NK-92 treated with Interleukin-12 subunit alpha and Interleukin-12 subunit beta, amount 100 ng/mL, for 24 hours (cell line): ENCODE results near the gene RETREG2.

Source experiments
- DNase-seq: peaks from one replicate; lab custom pipeline; 2025; lab: John Stamatoyannopoulos, UW

Gene RETREG2

DNA sequence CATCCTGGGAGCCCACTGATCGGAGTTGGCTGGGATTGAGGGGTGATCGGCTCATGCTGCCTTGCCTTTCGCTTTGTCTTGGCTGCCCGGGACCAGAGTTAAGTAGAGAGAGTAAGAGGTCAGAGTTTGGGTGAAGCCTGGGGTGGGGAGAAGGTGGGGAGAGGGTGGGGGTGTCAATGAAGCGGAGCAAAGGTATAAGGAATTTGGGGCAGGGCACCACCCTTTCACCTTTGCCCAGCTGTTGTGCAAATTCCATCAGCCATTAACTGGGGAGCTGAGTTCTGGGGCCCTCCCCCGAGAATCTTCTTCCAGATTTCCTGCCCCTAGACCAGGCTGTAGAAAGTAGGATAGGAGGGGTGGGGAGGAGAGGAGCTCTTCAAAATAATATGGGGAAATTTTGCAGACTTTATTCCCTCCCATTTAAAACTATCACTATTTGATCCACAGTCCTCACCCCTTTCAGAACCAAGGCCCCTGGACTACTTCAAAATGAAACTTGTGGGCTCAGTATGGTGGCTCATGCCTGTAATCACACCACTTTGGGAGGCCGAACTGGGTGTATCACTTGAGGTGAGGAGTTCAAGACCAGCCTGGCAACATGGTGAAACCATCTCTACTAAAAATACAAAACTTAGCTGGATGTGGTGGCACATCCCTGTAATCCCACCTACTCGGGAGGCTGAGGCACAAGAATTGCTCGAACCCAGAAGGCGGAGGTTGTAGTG lies 8.0 kb upstream of the RETREG2 start, which contains the start of gene SLC23A3:
Gene SLC23A3 (minus strand): TSS at position 100 of the 725 bp plus-strand sequence. CDS start 45 bp downstream, at position 55.
- DNase-seq: no peak

DNA sequence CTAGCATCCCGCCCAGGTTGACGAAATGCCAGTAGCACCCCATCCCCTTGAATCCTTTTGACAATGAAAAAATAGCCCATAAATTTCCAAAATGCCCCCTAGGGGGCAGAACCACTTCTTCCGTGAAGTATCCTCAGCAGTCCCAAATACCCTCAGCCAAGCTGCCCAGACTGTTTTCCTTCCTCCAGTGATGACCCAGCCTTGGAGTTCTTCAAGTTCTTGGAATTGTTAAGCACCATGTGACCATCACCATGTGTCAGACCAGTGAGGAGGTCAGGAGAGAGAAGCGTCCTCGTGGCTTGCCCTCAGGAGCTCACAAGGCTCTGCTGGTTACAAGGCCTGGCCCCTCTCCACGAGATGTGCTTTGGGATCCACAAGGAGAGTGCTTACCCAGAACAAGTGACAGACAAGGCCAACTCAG lies 6.8 kb upstream of the RETREG2 start:
- no peak for DNase-seq

DNA sequence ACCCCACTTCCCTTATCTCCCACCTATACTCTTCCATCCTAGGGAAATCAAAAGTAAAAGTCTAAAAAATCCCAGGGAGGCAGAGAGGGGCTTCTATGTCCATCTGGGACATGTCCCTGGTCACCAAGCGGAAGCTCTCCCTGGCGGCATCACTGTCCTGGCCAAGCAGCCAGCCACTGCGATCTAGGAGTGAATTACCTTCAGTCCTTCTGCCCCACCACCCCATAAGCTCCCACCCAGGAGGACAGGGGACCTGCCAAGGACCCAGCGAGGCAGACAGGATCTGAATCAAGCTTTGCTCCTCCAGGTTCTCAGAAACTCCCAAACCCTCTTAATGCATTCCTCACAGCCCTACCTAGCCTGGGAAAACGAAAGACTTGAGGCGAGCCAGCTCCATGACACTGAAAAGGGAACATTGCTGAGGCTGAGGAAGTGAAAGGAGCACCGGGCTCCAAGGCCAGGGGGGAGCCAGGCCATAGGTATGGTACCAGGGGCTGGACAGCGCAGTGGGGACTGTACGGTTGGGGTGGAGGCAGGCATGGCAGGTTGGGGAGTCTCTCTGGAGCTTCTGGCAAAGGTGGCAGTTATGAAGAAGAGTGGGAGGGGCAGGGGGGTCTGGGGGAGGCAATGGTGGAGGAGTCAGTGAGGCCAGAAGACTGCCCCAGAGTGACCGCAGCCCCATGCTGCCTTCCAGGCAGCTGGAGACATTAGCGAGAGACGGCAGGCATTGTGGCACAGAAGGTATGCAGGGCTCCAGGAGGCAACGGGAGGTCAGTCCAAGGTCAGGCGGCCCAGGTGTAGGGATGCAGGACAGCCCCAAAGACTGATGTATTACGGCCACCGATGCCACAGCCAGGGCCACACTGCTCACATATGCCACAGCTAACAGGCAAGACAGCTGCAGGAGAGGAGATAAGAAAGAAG lies 5.6 kb upstream of the RETREG2 start:
- no peak for DNase-seq

DNA sequence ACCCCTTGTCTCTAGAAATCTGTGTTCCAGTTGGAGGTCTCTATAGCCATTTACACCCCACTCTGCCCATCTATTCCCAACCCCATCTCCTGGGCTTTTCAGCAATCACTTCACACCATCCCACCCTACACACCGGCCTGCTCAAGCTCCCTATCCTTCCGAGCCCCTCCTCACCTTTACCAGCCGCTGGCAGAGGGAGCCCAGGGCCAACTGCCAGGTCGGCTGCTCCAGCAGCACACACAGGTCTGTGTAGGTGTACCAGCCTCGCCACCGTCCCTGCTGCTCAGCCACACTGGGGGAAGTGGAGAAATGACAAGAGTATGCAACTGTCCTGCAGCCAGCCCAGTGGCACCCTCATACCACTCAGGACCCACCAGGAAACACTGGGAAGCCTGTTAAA lies 4.9 kb upstream of the RETREG2 start:
- DNase-seq: no peak

DNA sequence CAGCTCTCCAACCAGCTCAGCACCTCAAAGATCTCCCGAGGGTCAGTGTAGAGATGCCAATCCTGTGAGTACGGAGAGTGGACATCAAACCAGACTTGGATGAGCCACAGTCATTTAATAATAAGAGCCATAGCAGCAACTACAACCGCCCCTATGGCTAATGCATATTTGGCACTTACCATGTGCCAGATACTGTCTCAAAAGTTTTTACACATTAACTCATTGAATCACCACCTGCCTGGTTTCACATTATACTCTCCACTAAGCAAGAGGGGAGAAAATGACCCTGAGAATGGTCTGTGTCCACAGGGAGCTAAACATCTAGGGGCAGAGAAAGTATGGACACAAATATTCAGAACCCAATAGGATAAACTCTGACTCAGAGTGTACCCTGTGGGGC lies 3.9 kb upstream of the RETREG2 start:
- DNase-seq: no peak

DNA sequence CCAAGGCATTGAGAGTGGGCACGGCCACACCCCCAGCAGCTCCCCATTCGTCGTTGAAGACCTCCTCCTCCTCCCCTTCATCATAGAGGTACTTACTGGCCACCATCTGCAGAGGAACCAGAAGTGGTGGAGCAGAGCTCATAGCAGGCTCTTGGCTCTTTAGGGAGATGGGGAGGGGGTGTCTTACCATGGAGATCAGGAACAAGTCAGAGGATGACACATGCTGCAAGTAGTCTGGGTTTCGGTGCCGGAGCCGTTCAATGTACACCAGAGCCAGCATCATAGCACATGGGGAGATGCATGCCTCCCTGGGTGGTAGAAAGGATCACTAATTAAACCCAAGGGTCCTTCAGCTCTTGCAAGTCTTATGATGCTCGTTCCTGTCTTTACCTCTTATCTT lies 3.3 kb upstream of the RETREG2 start:
- DNase-seq: no peak

DNA sequence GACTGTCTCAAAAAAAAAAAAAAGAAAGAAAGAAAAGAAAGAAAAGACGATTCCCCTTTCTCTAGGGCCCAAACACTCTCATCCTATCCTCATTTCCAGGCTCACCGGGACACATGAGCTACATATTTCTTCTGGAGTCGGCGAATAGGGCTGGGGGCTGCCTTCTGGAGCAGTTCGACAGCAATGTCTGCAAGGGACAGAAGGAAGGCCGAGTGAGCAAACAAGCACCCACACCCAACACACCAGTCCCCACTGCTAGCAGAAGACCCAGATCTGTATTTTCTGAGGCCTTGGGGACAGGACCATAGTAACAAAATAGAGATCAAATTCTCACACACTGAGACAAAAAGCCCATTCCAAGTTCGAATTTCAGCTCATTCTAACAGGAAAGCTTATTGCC lies 2.6 kb upstream of the RETREG2 start:
- DNase-seq: no peak

DNA sequence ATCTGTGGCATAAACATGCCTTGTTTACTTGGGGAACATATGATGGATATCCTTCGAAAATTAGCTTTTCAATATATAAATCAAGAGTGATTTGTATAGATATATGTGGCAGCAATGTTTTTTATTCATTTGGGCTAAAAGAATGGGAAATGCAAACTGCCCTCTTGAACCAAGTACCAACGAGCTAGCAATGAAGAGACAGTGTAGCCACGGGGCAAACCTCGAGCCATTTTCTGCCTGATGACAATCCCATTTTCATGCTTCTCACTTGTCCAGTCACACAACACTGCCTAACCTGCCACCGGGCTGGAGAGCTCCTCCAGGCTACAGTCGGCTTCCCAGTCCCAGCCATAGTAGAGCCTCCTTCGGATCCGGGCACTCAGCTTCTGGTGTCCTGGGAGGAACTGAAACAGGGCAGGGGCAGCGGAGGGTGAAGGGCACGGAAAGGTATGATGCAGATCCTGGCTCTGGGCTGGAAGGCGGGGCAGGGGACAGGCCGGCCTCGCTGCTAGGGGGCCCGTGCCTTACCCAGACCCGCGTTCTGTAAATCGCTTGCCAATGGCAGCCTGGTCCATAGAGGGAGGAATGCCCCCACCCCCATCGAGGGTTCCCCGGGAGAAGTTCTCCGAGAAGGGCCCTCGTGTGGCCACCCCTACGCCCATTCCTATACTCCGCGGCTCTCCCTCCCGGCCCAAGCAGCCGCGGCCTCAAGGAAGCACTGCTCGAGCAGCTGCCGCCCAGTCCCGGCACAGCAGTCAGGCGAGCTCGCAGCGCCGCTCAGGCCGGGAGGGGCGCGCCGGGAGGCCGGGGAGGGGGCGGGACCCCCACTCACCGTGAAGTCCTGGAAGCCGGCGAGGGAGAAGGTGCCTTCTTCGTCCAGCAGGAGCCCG lies 1.9 kb upstream of the RETREG2 start:
- DNase-seq: no peak

DNA sequence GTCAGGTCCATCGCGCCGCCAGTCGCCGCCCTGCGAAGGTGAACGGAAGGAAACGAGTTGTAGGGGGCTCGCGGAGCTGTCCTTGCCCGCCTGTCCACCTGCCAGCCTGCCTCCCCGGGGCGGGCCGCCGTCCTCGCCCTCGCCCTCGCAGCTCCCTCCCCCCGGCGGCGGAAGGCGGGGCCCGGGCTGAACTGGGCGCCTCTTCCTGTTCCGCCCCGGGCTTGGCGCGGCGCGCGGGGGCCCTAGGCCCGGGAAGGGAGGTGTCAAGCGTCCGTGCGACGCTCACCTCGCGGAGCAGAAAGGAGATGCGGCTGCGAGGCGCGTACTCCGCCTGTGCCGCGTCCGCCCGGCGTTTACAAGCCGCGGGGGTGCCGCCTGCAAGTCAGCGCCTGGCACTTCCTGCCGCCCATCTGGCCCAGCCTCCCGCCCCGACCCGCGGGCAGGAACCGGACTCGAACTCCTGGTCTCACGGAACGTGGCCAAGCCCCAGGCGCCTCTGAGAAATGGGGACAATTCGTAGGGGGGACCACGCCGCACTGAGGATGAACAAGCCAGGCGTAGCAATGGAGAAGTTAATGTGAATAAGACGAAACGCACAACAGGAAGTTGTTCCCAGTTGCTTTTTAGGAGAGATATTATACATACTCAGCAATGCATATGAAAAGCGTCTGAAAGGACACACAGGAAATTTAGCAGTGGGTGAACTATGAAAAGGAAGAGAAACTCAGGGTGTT lies 1.1 kb upstream of the RETREG2 start, which contains the start of gene CNPPD1:
Gene CNPPD1 (minus strand): TSS at position 108 of the 734 bp plus-strand sequence. CDS start 97 bp downstream, at position 11.
- peak; percentile 79 for DNase-seq

DNA sequence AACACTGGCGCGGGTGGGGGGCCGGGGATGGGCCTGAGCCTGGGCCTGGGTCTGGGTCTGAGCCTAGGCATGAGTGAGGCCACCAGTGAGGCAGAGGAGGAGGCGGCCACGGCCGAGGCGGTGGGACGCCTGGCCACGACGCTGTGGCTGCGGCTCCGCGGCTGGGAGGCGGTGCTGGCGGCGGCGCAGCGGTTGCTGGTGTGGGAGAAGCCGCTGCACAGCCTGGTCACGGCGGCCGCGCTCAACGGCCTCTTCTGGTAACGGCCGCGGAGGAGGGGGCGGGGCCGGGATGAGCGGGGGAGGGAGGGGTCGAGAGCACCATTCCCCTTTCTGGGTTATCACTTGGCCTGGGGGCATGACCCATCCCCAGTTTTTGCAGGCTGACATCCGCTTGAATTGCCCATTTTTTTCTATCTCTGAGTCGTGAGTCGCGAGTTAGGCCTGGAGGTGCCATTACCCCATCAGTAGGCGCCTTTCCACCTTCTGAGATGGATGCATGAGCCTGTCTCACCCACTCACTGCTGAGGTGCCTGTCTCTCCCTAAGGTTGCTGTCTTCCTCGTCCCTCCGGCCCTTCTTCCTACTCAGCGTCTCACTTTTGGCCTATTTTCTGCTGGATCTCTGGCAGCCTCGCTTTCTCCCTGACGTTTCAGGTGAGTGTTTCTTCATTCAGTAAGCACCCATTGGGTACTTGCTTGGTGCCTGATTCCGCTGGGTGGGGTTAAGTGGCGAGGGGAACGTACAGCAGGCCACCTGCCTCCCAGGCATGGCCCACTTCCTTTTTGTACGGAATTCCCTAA lies 501 bp downstream of the RETREG2 start:
- peak; percentile 64 for DNase-seq

DNA sequence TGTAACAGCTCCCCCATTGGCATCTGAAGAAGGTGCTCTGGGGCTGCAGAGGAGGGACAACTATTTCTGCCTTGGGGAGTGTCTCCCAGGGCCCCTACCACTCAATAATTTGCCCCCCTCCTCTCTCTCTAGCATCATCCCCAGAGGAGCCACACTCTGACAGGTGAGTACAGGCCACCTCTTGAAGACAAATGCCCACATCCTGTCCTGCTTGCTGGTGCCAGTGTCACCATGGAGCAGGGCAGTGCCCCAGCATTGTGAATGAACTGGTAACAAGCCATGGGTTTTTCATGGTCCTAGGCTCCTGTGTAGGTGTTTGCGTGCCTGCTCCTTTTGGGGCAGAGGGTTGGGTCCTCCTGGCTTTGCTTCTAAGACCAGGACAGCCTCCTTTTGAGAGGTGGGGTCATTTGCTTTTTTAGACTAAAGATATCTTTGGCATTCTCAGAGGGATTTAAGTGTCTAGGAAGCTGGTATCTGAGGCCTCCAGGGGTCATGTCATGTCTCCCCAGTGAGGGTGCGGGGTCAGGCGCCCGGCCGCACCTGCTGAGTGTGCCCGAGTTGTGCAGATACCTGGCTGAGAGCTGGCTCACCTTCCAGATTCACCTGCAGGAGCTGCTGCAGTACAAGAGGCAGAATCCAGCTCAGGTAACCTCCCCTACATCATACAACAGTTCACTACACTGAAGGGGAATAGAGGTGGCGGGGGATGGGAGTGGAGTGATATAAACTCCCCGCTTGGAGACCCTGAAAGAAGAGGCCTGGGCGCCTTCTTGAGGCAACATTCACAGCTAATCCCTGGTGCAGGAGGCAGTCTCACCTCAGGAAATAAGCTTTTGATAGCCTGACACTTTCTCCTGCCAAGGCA lies 1.8 kb downstream of the RETREG2 start:
- DNase-seq: no peak

DNA sequence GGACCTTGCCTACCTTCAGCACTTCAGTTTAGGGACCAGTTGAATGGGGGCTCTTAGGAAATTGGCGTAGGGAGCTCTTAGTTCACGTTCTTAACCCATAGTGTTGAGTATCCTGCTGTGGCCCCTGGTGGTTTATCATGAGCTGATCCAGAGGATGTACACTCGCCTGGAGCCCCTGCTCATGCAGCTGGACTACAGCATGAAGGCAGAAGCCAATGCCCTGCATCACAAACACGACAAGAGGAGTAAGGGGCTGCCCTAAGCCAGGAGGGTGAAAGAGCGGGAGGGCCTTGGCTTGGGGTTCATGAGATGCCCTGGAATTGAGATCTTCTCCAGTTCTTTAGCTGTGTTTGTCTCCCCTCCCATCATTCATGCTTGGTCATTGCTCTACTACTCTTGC lies 2.9 kb downstream of the RETREG2 start:
- no peak for DNase-seq

DNA sequence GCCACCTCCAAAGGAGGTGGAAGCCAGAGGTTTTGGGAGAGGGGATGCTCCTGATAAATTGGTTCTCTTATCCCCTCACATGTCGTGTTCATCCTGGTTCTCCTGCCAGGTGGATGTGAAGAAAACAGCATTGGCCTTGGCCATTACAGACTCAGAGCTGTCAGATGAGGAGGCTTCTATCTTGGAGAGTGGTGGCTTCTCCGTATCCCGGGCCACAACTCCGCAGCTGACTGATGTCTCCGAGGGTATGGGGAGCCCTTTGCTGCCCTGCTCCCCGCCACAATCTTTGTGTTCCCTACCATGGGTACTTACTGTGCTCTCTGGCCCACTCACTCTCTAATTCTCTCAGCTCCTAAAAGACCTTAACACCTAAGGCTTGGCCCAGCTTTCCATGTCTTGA lies 3.5 kb downstream of the RETREG2 start:
- DNase-seq: no peak

DNA sequence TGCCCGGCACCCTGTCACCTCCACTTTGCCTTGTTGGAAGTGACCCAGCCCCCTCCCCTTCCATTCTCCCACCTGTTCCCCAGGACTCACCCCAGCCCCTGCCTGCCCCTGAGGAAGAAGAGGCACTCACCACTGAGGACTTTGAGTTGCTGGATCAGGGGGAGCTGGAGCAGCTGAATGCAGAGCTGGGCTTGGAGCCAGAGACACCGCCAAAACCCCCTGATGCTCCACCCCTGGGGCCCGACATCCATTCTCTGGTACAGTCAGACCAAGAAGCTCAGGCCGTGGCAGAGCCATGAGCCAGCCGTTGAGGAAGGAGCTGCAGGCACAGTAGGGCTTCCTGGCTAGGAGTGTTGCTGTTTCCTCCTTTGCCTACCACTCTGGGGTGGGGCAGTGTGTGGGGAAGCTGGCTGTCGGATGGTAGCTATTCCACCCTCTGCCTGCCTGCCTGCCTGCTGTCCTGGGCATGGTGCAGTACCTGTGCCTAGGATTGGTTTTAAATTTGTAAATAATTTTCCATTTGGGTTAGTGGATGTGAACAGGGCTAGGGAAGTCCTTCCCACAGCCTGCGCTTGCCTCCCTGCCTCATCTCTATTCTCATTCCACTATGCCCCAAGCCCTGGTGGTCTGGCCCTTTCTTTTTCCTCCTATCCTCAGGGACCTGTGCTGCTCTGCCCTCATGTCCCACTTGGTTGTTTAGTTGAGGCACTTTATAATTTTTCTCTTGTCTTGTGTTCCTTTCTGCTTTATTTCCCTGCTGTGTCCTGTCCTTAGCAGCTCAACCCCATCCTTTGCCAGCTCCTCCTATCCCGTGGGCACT lies 4.5 kb downstream of the RETREG2 start:
- no peak for DNase-seq

DNA sequence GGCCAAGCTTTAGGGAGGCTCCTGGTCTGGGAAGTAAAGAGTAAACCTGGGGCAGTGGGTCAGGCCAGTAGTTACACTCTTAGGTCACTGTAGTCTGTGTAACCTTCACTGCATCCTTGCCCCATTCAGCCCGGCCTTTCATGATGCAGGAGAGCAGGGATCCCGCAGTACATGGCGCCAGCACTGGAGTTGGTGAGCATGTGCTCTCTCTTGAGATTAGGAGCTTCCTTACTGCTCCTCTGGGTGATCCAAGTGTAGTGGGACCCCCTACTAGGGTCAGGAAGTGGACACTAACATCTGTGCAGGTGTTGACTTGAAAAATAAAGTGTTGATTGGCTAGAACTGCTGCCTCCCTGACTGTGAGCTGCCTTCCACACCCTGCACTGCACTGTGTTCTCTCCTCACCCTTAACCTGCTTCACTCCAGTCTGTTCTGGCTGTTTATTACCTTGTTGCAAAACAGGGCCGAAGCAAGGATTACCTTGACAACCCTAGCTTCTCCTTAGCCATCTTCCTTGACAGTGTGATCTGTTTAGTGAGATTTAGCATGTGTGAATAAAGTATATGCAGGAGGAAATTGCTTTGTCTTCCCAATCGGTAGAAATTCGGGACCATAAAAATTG lies 5.2 kb downstream of the RETREG2 start:
- no peak for DNase-seq

DNA sequence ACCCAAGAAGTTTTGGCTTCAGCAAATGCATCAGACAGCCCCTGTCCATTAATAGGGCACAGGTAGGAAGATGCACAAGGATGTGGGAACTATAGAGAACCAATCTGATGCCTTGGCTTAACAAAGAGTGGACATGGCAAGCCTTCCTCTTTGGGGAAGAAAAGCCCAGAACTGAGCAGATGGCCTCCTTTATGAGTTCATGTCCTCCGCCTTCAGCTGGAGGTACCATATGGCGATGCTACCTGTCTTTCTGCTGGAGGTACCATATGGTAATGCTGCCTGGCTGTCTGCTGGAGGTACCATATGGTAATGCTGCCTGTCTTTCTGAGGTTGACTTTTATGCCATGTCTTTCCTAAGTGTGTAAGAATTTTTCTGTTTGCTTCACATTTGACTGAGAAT lies 6.0 kb downstream of the RETREG2 start:
- no peak for DNase-seq

DNA sequence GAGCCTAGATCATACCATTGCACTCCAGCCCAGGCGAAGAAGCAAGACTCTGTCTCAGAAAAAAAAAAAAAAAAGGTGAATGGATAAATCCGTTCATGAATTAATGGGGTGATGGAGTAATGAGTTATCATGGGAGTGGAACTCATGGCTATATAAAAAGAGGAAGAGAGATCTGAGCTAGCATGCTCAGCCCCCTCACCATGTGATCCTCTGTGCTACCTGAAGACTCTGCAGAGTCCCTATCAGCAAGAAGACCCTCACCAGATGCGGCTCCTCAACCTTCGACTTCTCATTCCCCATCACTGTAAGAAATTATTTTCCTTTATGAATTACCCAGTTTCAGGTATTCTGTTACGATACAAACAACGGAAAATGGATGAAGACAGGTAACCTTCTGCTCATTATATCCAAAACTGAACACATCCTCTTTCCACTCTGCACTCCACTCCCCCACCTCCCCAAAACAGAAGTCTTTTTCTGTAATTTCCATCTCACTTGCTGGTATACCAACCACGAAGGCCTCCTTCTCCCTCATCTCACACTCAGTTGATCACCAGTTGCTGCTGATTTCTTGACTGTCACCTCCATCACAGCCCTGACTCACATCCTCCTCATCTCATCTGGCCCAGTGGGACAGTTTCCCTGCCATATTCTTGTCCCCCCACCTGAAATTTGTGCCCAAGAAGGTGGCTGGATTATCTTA lies 8.8 kb downstream of the RETREG2 start:
- DNase-seq: no peak
